Gastroesophageal sphincter (tissue), 3 donors: ENCODE data around the gene THRB.

Experiments used
- CTCF ChIP-seq, 4 experiments: fragments of 200-600 bp in 2 of 4; fragments of 450-650 bp in 2 of 4; sonication (generic) in 1 of 4; IDR thresholded peaks; one replicate each; pipeline ENCODE4 v1.5.1; 2017 to 2019; ENCODE audit warnings: antibody characterized with exemption in 4 of 4, mild to moderate bottlenecking in 2 of 4, moderate library complexity in 2 of 4
- POLR2A ChIP-seq, 2 donors: fragments of 450-650 bp; IDR thresholded peaks; one replicate each; pipeline ENCODE4 v1.6.1; 2017; ENCODE audit warnings: antibody characterized with exemption in 2 of 2, mild to moderate bottlenecking in 2 of 2, moderate library complexity in 1 of 2

GRCh38 chr3:24259901-24260512 lies 234.6 kb downstream of the THRB start:
- TF ChIP-seq POLR2A (IDR thresholded peaks at IDR 0.05) (no peak), CTCF (IDR thresholded peaks at IDR 0.05) (no peak)
